HFF-Myc (cell line): Measurements from ENCODE around the gene DAPK2.

Experiments used
- DNase-seq: peaks from one replicate; pipeline ENCODE4 v3.0.0-alpha.2; 2011; ENCODE audit warnings: low read depth; ENCODE audit errors: extremely low read depth
- H3K4me3 ChIP-seq: replicated peaks from 2 replicates; pipeline ENCODE4 v1.5.1; 2011; ENCODE audit warnings: low read depth, mild to moderate bottlenecking, control low read depth, low read length
- TF ChIP-seq, protein P1 (sequence below): IDR thresholded peaks from 2 replicates; pipeline ENCODE4 v1.5.1; 2012; ENCODE audit warnings: mild to moderate bottlenecking, low read depth, low read length, control low read depth; ENCODE audit errors: missing control alignments

Gene DAPK2

GRCh38 chr15:63858448-63858847 lies 187.8 kb downstream of the DAPK2 start:
- no peak overlapping the region for H3K4me3 ChIP-seq
- no peak for DNase-seq
- TF ChIP-seq, protein P1, sequence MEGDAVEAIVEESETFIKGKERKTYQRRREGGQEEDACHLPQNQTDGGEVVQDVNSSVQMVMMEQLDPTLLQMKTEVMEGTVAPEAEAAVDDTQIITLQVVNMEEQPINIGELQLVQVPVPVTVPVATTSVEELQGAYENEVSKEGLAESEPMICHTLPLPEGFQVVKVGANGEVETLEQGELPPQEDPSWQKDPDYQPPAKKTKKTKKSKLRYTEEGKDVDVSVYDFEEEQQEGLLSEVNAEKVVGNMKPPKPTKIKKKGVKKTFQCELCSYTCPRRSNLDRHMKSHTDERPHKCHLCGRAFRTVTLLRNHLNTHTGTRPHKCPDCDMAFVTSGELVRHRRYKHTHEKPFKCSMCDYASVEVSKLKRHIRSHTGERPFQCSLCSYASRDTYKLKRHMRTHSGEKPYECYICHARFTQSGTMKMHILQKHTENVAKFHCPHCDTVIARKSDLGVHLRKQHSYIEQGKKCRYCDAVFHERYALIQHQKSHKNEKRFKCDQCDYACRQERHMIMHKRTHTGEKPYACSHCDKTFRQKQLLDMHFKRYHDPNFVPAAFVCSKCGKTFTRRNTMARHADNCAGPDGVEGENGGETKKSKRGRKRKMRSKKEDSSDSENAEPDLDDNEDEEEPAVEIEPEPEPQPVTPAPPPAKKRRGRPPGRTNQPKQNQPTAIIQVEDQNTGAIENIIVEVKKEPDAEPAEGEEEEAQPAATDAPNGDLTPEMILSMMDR = no peak

DNA sequence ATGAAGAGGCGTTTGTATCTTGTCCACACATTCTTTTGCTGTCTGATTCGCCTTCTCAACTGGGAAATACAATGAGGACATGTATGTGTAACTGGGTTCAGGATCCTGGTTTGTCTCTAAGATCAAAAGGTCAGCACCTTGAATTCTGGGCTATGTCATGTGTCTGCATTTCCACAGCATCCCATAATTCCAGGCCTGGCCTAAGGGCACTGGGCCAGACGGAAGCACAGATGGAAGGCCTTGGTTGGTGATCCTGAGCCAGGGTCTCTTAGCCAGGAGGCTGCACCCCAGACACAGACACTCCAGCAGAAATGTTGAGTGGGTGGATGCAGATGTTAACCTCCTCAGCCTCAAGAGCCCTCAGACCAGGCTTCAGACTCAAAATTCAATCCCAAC lies 188.8 kb downstream of the DAPK2 start:
- no peak for DNase-seq
- TF ChIP-seq, protein P1 = no peak
- no peak overlapping the region for H3K4me3 ChIP-seq
